SK-N-MC (cell line): ENCODE data around the gene CNPY2.

Experiments
- EZH2 ChIP-seq: fragments of 200-600 bp; sonication (generic); IDR thresholded peaks from one replicate; pipeline ENCODE4 v1.6.1; 2017; ENCODE audit warnings: antibody characterized with exemption
- POLR2AphosphoS5 ChIP-seq: IDR thresholded peaks from 2 replicates; pipeline ENCODE4 v1.6.1; 2012; ENCODE audit warnings: mild to moderate bottlenecking, low read depth, low read length, borderline replicate concordance

DNA sequence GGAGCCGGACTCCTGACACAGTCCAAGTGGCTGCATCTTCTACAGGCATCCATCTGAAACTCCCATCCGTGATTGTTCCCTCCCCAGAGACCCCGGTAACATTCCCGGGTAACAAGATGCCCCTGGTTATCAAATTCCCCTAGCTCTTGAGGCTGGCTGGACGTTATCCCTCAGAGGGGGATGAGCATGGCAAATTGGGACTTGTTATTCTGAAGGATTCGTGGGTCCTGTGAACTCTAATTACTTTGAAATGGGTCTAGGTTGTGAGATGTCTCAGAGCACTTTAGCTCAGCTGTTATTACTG is 18.7 kb upstream of the CNPY2 start:
- TF ChIP-seq EZH2, result no peak
- no peak for TF ChIP-seq POLR2AphosphoS5
